ENCODE results near the gene CLCN7. TPM values are rescaled to one million over a fixed set of nuclear protein-coding genes. Genes with fewer than 3 reads are reported as not detected.

CLCN7 gene
- total RNA-seq, 4 donors from 2014 or later = 46.3 to 140 (median 72.4) TPM

- 86 to 93% methylated on average over 10 of the region's 10 CpGs for WGBS, 2 donors
- no peak for DNase-seq (ENCODE audit: low spot score in 2 of 2)
- H3K4me3 ChIP-seq (ENCODE audit: low read depth, poor library complexity, severe bottlenecking) = no peak overlapping the region
- TF ChIP-seq POLR2A (IDR thresholded peaks at IDR 0.05) (no peak), CTCF (IDR thresholded peaks at IDR 0.05) (no peak)
- intact Hi-C loops (cut with DNase I; ENCODE audit: low total_unique reads) = no loop called here
Measured at GRCh38 chr16:1477033-1477432, 2.2 kb upstream of the CLCN7 start.

GRCh38 chr16:1475552-1476114 lies 805 bp upstream of the CLCN7 start:
- intact Hi-C loops (cut with DNase I; ENCODE audit: low total_unique reads) = no loop called here
- H3K4me3 ChIP-seq (ENCODE audit: low read depth, poor library complexity, severe bottlenecking) = peak overlapping the region; percentile 80
- 55 to 58% methylated on average over 15 of the region's 15 CpGs for WGBS, 2 donors
- no peak for DNase-seq (ENCODE audit: low spot score in 2 of 2)
- TF ChIP-seq CTCF (IDR thresholded peaks at IDR 0.05) = no peak
- no peak for TF ChIP-seq POLR2A (IDR thresholded peaks at IDR 0.05)

DNA sequence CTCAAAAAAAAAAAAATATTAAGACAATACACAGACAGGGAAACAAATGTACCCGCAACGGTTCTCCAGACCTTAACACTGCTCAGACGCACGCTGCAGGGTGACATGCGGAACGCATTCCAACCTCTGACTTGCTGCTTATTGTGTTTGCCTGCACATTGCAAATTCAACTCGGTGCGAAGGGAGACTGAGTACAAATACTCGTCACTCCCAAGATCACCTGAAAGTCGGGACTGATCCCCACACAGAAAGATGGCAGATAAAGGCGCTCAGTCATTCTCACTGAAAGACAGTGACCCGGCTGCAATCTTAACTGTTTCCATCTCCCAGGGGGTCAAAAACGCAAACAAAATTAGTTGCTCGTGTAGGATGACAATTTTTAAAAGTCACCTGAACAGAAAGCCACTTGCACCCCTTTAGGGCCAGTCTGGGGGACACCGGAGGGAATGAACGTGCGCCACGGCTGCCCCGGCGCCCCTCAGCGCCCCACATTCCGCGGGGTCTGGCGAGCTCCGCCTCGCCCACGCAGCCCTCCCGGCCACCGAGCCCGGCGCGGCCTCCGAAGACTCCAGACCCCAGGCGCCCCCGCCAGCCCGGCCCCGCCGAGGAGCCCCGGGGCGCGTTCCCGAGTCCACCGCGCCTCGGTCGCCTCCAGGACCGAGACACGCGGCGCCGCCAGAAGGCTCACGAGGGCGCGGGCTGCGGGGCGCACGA lies 589 bp downstream of the CLCN7 start:
- peak overlapping the region; percentile 80 for H3K4me3 ChIP-seq (ENCODE audit: low read depth, poor library complexity, severe bottlenecking)
- TF ChIP-seq CTCF (IDR thresholded peaks at IDR 0.05) (no peak), POLR2A (IDR thresholded peaks at IDR 0.05) (no peak)
- DNase-seq (ENCODE audit: low spot score in 2 of 2) = no peak
- WGBS, 2 donors = 13 to 17% methylated on average over 28 to 31 of the region's 57 CpGs
- intact Hi-C loops (cut with DNase I; ENCODE audit: low total_unique reads) = no loop called here

DNA sequence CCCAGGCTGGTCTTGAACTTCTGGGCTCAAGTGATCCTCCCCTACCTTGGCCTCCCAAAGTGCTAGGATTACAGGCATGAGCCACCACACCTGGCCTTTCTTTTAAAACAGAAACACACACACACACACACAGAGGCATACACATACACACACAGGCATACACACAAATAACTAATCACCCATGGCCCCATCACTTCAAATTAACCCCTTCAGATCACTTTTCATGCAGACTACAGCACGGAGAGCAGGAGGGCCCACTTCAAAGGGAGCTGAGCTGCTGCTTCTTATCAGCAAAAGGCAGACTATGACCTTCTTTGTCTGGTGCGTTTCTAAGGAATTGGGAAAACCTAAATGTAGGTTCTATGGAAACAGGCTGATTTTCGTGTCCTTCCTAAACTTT lies 1.9 kb downstream of the CLCN7 start:
- DNase-seq (ENCODE audit: low spot score in 2 of 2) = no peak
- H3K4me3 ChIP-seq (ENCODE audit: low read depth, poor library complexity, severe bottlenecking) = no peak overlapping the region
- intact Hi-C loops (cut with DNase I; ENCODE audit: low total_unique reads) = no loop called here
- 73 to 76% methylated on average over 3 of the region's 3 CpGs for WGBS, 2 donors
- TF ChIP-seq POLR2A (IDR thresholded peaks at IDR 0.05) (no peak), CTCF (IDR thresholded peaks at IDR 0.05) (no peak)

- TF ChIP-seq POLR2A (IDR thresholded peaks at IDR 0.05) = no peak
- TF ChIP-seq CTCF (IDR thresholded peaks at IDR 0.05) = no peak
- H3K4me3 ChIP-seq (ENCODE audit: low read depth, poor library complexity, severe bottlenecking) = no peak overlapping the region
- 68 to 85% methylated on average over 26 of the region's 26 CpGs for WGBS, 2 donors
- intact Hi-C loops (cut with DNase I; ENCODE audit: low total_unique reads) = no loop called here
- no peak for DNase-seq (ENCODE audit: low spot score in 2 of 2)
Measured at GRCh38 chr16:1471569-1472194, 3.1 kb downstream of the CLCN7 start.
